ENCODE results near the gene PRUNE2.

The PRUNE2 gene

GRCh38 chr9:76571743-76572146 is 334.2 kb downstream of the PRUNE2 start:
- DNase-seq (ENCODE audit: low read depth), result no peak

GRCh38 chr9:76571288-76571687 is 334.6 kb downstream of the PRUNE2 start:
- no peak for DNase-seq (ENCODE audit: low read depth)

- DNase-seq (ENCODE audit: low read depth), result no peak
Observed at GRCh38 chr9:76570826-76571225, 335.1 kb downstream of the PRUNE2 start.

- DNase-seq (ENCODE audit: low read depth), result no peak
Observed at GRCh38 chr9:76567086-76567485, 338.8 kb downstream of the PRUNE2 start.

GRCh38 chr9:76564297-76564696 is 341.6 kb downstream of the PRUNE2 start:
- no peak for DNase-seq (ENCODE audit: low read depth)

- no peak for DNase-seq (ENCODE audit: low read depth)
Observed at GRCh38 chr9:76562511-76562911, 343.4 kb downstream of the PRUNE2 start.

GRCh38 chr9:76561900-76562299 is 344.0 kb downstream of the PRUNE2 start:
- no peak for DNase-seq (ENCODE audit: low read depth)

Data from activated T-helper 1 cell treated with Interleukin-2 at 50 U/mL for 16 hours (primary cell).